A172 (cell line): ENCODE measurements around the gene SLC18B1. TPM values are rescaled to one million over a fixed set of nuclear protein-coding genes. Genes with fewer than 3 reads are reported as not detected.

Experiments used
- DNase-seq: peaks from one replicate; pipeline ENCODE4 v3.0.0-alpha.2; 2015; ENCODE audit warnings: low spot score
- total RNA-seq: library from RNA; depleted of rRNA; stranded (reverse); fragments of >200 nt; shearing (Covaris generic); gene quantifications from 2 replicates; pipeline ENCODE4 v1.2.3, GENCODE V29; 2014; rRNA removed

Gene SLC18B1
- total RNA-seq: 6.7 and 7.3 TPM in 2 replicates

- DNase-seq: peak; percentile 25
Measured at GRCh38 chr6:132797951-132798868, at the start of gene SLC18B1. Gene SLC18B1 (minus strand): TSS chr6:132798637. CDS start chr6:132798456, 181 bp downstream.

- no peak for DNase-seq
Measured at GRCh38 chr6:132843316-132844035, 45.0 kb upstream of the SLC18B1 start.

- no peak for DNase-seq
Measured at GRCh38 chr6:132841966-132842365, 43.5 kb upstream of the SLC18B1 start.

GRCh38 chr6:132832891-132833290 lies 34.5 kb upstream of the SLC18B1 start:
- DNase-seq: no peak

GRCh38 chr6:132830334-132830751 lies 31.9 kb upstream of the SLC18B1 start:
- DNase-seq: peak; percentile 19

- peak; percentile 25 for DNase-seq
Measured at GRCh38 chr6:132820629-132821381, 22.4 kb upstream of the SLC18B1 start.

- peak; percentile 5 for DNase-seq
Measured at GRCh38 chr6:132819405-132820161, 21.1 kb upstream of the SLC18B1 start.

- no peak for DNase-seq
Measured at GRCh38 chr6:132818404-132819359, 20.2 kb upstream of the SLC18B1 start.

GRCh38 chr6:132817554-132818403 lies 19.3 kb upstream of the SLC18B1 start:
- DNase-seq: no peak

GRCh38 chr6:132816660-132817059 lies 18.2 kb upstream of the SLC18B1 start:
- DNase-seq: no peak

GRCh38 chr6:132814716-132815570 lies 16.5 kb upstream of the SLC18B1 start:
- DNase-seq: peak; percentile 9

GRCh38 chr6:132813173-132813856 lies 14.9 kb upstream of the SLC18B1 start:
- peak; percentile 47 for DNase-seq

GRCh38 chr6:132812756-132813172 lies 14.3 kb upstream of the SLC18B1 start:
- no peak for DNase-seq

- peak; percentile 23 for DNase-seq
Measured at GRCh38 chr6:132812255-132812732, 13.9 kb upstream of the SLC18B1 start.

GRCh38 chr6:132811276-132811675 lies 12.8 kb upstream of the SLC18B1 start:
- no peak for DNase-seq

GRCh38 chr6:132805548-132805947 lies 7.1 kb upstream of the SLC18B1 start:
- DNase-seq: no peak

- no peak for DNase-seq
Measured at GRCh38 chr6:132804251-132804650, 5.8 kb upstream of the SLC18B1 start.
